RWPE2 (cell line): ENCODE measurements around the gene CEP72.

Experiments used
- ATAC-seq: fragments of 200-7000 bp; cut with Tn5 transposase; 3 replicates; pipeline ENCODE4 v1.9.1; 2021; ENCODE audit warnings: low read depth
- DNase-seq: peaks from one replicate; pipeline ENCODE4 v3.0.0-alpha.2; 2020; ENCODE audit warnings: low spot score
- H3K27ac ChIP-seq: fragments of 450-650 bp; 2 replicates; pipeline ENCODE4 v1.5.1; 2017; ENCODE audit warnings: mild to moderate bottlenecking; ENCODE audit not compliant: poor library complexity, severe bottlenecking
- H3K27me3 ChIP-seq: fragments of 250-450 bp; sonication (Bioruptor Pico); 2 replicates; pipeline ENCODE4 v1.5.1; 2021; ENCODE audit warnings: mild to moderate bottlenecking, moderate library complexity; ENCODE audit not compliant: insufficient read depth, poor library complexity, severe bottlenecking
- H3K36me3 ChIP-seq: fragments of 250-450 bp; sonication (Bioruptor Pico); 2 replicates; pipeline ENCODE4 v1.5.1; 2020; ENCODE audit warnings: low read depth, mild to moderate bottlenecking, moderate library complexity
- H3K4me1 ChIP-seq: fragments of 250-450 bp; sonication (Bioruptor Pico); 2 replicates; pipeline ENCODE4 v1.5.1; 2021; ENCODE audit warnings: mild to moderate bottlenecking, moderate library complexity; ENCODE audit not compliant: insufficient read depth, poor library complexity, severe bottlenecking
- H3K4me3 ChIP-seq: fragments of 250-450 bp; sonication (Bioruptor Pico); 2 replicates; pipeline ENCODE4 v1.5.1; 2021; ENCODE audit warnings: mild to moderate bottlenecking, moderate library complexity; ENCODE audit not compliant: severe bottlenecking
- H3K9me3 ChIP-seq: fragments of 250-450 bp; sonication (Bioruptor Pico); 2 replicates; pipeline ENCODE4 v1.5.1; 2021; ENCODE audit warnings: mild to moderate bottlenecking, moderate library complexity; ENCODE audit not compliant: severe bottlenecking
- CTCF ChIP-seq: fragments of 450-650 bp; IDR thresholded peaks from one replicate; pipeline ENCODE4 v1.5.1; 2017; ENCODE audit warnings: mild to moderate bottlenecking, moderate library complexity; ENCODE audit not compliant: poor library complexity, severe bottlenecking

CEP72 gene

GRCh38 chr5:570886-571285 lies 41.3 kb upstream of the CEP72 start:
- Histone ChIP-seq H3K27ac (no peak overlapping the region), H3K36me3 (no peaks in the 10 kb centered on the region), H3K9me3 (peaks cover 9% of the 10 kb centered on the region), H3K4me3 (no peak overlapping the region), H3K4me1 (peaks cover 3% of the 10 kb centered on the region), H3K27me3 (peaks cover 61% of the 10 kb centered on the region)
- ATAC-seq: no peak
- no peak for DNase-seq
- TF ChIP-seq CTCF: no peak

- Histone ChIP-seq H3K4me3 (no peak overlapping the region), H3K27me3 (peaks cover 52% of the 10 kb centered on the region), H3K27ac (no peak overlapping the region), H3K9me3 (peaks cover under 1% of the 10 kb centered on the region), H3K36me3 (no peaks in the 10 kb centered on the region), H3K4me1 (no peaks in the 10 kb centered on the region)
- no peak for ATAC-seq
- TF ChIP-seq CTCF: no peak
- no peak for DNase-seq
Measured at GRCh38 chr5:571791-572190, 40.3 kb upstream of the CEP72 start.

- Histone ChIP-seq H3K4me1 (no peaks in the 10 kb centered on the region), H3K27ac (no peak overlapping the region), H3K4me3 (no peak overlapping the region), H3K9me3 (no peaks in the 10 kb centered on the region), H3K36me3 (no peaks in the 10 kb centered on the region), H3K27me3 (peaks cover 44% of the 10 kb centered on the region)
- no peak for TF ChIP-seq CTCF
- no peak for DNase-seq
- ATAC-seq: no peak
Measured at GRCh38 chr5:572398-573019, 39.6 kb upstream of the CEP72 start.

- H3K4me1 ChIP-seq: no peaks in the 10 kb centered on the region
- no peaks in the 10 kb centered on the region for H3K36me3 ChIP-seq
- no peaks in the 10 kb centered on the region for H3K9me3 ChIP-seq
- H3K4me3 ChIP-seq: no peak overlapping the region
- TF ChIP-seq CTCF: no peak
- no peak for ATAC-seq
- H3K27me3 ChIP-seq: peaks cover 44% of the 10 kb centered on the region
- no peak for DNase-seq
- H3K27ac ChIP-seq: no peak overlapping the region
Measured at GRCh38 chr5:573206-573605, 38.9 kb upstream of the CEP72 start.

- Histone ChIP-seq H3K4me1 (no peaks in the 10 kb centered on the region), H3K27me3 (peaks cover 44% of the 10 kb centered on the region), H3K27ac (no peak overlapping the region), H3K4me3 (no peak overlapping the region), H3K9me3 (no peaks in the 10 kb centered on the region), H3K36me3 (no peaks in the 10 kb centered on the region)
- DNase-seq (no peak), ATAC-seq (no peak)
- TF ChIP-seq CTCF: no peak
Measured at GRCh38 chr5:573976-574375, 38.2 kb upstream of the CEP72 start.
